Activated CD4-positive, alpha-beta T cell treated with anti-CD3 and anti-CD28 coated beads, Interleukin-2, amount 10 ng/mL, durations not matched to agents 24 days and 14 days (primary cell): ENCODE results near the gene LRP1B. TPM values are rescaled to one million over a fixed set of nuclear protein-coding genes. Genes with fewer than 3 reads are reported as not detected.
"Not testable (repeated sequence)": the region's sequence is repeated elsewhere in the genome, so short reads cannot be mapped to it uniquely, and the experiment has no call there.

ENCODE experiments used
- DNase-seq: peaks from one replicate; pipeline ENCODE4 v3.0.0; 2022
- H3K27ac Mint-ChIP-seq: one replicate; pipeline ENCODE4 v1.8.0; 2022; ENCODE audit warnings: mild to moderate bottlenecking, mixed read lengths
- H3K27me3 Mint-ChIP-seq: one replicate; pipeline ENCODE4 v1.8.0; 2022; ENCODE audit warnings: mixed read lengths
- H3K36me3 Mint-ChIP-seq: one replicate; pipeline ENCODE4 v1.8.0; 2022; ENCODE audit warnings: low read depth, mild to moderate bottlenecking, mixed read lengths
- H3K4me1 Mint-ChIP-seq: one replicate; pipeline ENCODE4 v1.8.0; 2021; ENCODE audit warnings: mixed read lengths
- H3K4me3 Mint-ChIP-seq: one replicate; pipeline ENCODE4 v1.8.0; 2022; ENCODE audit warnings: mild to moderate bottlenecking, moderate library complexity, mixed read lengths
- H3K9me3 Mint-ChIP-seq: one replicate; pipeline ENCODE4 v1.8.0; 2021; ENCODE audit warnings: mixed read lengths
- intact Hi-C: fragments of 100-400 bp; cut with micrococcal nuclease; formaldehyde crosslinking; loops from one replicate; pipeline ENCODE4 v1.15.1; 2023
- total RNA-seq: library from RNA; stranded (reverse); gene quantifications from 2 replicates; pipeline ENCODE4 v1.2.3, GENCODE V29; 2022

The LRP1B gene
- total RNA-seq, 1 donor from 2014 or later: not detected

DNA sequence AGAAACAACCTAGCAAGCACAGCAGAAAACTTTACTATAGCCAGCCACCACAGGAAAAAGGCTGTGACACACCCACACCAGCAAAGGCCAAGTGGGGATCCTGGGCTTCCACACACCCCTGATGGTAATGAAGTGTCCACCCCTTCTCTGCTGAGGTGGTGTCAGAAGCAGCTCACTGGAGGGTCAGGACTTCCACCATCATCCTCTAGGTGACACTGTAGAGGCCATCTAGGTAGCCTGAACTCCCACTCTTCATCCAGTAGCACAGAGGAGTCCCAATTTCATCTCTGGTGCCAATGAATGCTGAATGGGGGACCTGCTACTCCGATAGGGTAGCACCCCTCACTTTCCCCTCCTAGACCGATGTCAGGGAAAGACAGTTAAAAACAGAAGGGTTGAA lies 1544.4 kb downstream of the LRP1B start:
- Mint-ChIP-seq H3K27ac (no peak overlapping the region), H3K4me3 (no peak overlapping the region), H3K27me3 (no peaks in the 10 kb centered on the region), H3K9me3 (no peaks in the 10 kb centered on the region), H3K36me3 (no peaks in the 10 kb centered on the region), H3K4me1 (no peaks in the 10 kb centered on the region)
- no peak for DNase-seq
- intact Hi-C loops: no loop called here

DNA sequence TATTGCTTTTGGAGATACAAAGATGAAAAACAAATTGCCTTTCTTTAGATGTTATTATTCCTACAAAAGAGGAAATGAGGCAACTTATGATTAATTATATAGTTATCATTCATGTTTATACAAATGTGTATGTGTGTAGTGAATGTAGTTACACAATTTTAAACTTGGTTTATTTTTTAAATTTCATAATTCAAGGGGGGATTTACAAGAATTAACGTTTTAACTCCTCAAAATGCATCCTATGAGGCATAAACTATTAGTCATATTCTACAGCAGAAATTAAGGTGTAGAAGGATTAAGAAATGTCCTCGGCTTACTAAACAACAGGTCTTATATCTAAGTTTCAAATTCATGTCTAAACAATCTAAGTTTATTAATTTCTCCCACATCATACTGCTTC lies 1545.8 kb downstream of the LRP1B start:
- Mint-ChIP-seq H3K27me3 (no peaks in the 10 kb centered on the region), H3K27ac (no peak overlapping the region), H3K36me3 (no peaks in the 10 kb centered on the region), H3K9me3 (no peaks in the 10 kb centered on the region), H3K4me3 (no peak overlapping the region), H3K4me1 (no peaks in the 10 kb centered on the region)
- intact Hi-C loops: no loop called here
- no peak for DNase-seq

DNA sequence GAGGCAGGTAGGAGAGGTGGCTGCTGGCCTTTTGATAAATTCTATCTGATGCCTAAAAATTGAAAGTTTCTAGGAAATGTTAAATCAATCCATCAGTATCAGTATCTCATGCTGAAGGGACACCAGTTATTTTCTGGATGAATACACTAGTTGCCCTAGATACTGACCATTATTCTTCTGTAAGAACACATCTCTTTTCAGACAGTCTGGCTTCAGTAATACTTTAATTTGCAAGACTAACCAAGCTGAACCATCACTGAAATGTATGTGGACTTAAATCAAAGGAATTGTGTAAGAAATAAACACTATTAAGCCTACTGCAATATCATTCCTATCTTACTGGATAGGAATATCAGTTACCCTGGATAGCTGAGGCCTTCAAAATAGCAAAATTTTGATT lies 1546.3 kb downstream of the LRP1B start:
- H3K27me3 Mint-ChIP-seq: no peaks in the 10 kb centered on the region
- intact Hi-C loops: no loop called here
- no peaks in the 10 kb centered on the region for H3K9me3 Mint-ChIP-seq
- no peak for DNase-seq
- H3K4me1 Mint-ChIP-seq: no peaks in the 10 kb centered on the region
- no peaks in the 10 kb centered on the region for H3K36me3 Mint-ChIP-seq
- H3K4me3 Mint-ChIP-seq: no peak overlapping the region
- no peak overlapping the region for H3K27ac Mint-ChIP-seq

DNA sequence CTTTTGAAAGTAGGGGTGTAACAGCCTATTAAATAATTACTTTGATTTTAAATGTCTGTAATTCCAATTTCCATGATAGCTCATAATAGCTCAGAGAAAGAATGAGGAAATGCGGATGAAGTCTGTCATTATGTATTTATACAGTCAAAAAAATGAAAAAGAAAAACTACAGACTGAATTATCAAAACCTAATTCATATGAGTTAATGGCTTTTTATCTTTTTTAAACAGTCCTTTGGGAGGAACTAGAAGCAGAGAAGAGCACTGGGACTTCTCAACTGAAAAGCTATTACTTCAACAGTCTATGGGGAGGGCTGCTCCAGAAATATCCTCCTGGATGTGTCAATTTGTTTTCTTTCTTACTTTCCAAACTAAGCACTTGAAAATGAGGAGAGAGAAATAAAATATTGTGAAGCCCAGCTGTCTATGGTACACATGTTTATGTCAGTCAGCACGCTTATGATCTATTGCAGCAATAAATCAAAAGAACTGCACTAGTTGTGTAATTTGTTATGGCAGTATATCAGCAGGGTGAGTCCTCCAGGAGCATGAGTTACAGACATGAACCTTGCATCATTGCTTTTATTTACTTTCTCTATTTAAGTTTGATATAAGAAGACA lies 1550.2 kb downstream of the LRP1B start:
- Mint-ChIP-seq H3K9me3 (no peaks in the 10 kb centered on the region), H3K4me1 (no peaks in the 10 kb centered on the region), H3K27ac (no peak overlapping the region), H3K36me3 (no peaks in the 10 kb centered on the region), H3K4me3 (no peak overlapping the region), H3K27me3 (no peaks in the 10 kb centered on the region)
- no peak for DNase-seq
- intact Hi-C loops: no loop called here

DNA sequence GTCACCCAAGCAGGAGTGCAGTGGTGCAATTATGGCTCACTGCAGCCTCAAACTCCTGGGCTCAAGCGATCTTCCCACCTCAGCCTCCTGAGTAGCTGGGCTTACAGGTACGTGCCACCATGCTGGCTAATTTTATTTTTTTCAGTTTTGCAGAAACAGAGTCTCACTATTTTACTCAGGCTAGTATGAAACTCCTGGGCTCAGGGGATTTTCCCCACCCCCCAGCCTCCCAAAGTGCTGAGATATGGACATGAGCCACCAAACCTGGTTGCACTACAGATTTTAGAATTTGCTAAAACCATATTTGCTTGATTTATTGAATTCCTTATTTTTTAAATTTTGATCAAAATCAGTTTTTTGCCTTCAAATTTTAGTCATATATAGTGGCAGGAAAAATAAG lies 1553.4 kb downstream of the LRP1B start:
- no peak for DNase-seq
- H3K27ac Mint-ChIP-seq: no peak overlapping the region
- no peaks in the 10 kb centered on the region for H3K4me1 Mint-ChIP-seq
- H3K4me3 Mint-ChIP-seq: no peak overlapping the region
- H3K27me3 Mint-ChIP-seq: no peaks in the 10 kb centered on the region
- intact Hi-C loops: no loop called here
- no peaks in the 10 kb centered on the region for H3K9me3 Mint-ChIP-seq
- no peaks in the 10 kb centered on the region for H3K36me3 Mint-ChIP-seq

DNA sequence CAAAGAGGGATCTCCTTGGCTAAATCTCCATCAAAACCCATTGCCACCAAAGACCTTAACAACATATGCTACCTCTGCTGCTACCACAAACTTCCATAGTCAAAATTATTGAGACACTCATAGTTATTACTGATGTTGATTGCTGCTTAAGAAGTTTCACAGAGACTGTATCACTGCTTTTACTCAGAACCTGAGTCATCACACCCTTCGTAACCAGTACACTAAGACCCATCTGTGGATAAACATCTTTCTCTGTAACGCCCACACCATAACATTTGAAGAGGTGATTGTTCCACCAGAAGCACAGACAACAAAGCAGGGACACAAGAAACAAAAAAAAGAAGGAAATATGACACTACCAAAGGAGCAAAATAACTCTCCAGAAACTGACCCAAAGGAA lies 1563.1 kb downstream of the LRP1B start:
- Mint-ChIP-seq H3K9me3 (peaks cover 3% of the 10 kb centered on the region), H3K36me3 (no peaks in the 10 kb centered on the region), H3K4me3 (no peak overlapping the region), H3K27ac (no peak overlapping the region), H3K4me1 (no peaks in the 10 kb centered on the region), H3K27me3 (no peaks in the 10 kb centered on the region)
- intact Hi-C loops: no loop called here
- no peak for DNase-seq

DNA sequence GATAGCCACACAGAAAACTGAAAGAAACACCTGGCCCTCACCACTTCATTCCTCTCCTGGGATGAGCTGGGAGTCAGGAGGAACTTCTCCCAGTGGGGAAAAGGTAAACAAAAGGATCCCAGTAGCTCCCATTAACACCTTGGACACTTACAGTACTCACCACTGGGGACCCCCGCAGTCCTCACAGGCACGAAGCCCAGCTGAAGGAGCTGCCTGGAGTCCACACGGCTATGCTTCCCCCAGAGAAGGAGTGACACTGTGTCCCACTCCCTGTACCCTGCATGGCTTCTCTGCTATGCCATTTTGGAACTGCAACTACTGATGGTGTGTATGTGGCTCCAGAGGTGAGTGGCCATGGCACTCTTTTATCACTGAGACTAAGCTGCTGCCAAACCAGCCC lies 1565.1 kb downstream of the LRP1B start:
- intact Hi-C loops: no loop called here
- Mint-ChIP-seq H3K27me3 (no peaks in the 10 kb centered on the region), H3K27ac (no peak overlapping the region)

DNA sequence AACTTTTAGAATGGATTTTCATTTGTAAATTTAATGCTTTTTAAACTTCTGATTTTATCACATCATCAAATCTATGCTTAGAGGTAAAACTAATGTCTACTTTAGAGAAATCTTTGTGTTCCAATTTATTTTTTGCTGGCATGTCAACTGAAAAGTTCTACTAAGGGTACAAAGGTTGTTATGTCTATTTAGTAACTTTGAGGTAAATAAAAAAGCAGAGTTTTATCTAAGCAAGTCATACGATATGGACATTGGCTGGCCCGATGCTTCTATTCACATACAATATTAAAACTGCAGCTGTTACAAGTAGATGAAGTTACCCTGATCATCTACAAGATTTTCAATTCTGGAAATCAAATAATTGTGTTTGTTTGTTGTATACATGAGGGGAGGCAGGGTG lies 1575.1 kb downstream of the LRP1B start:
- DNase-seq: no peak
- Mint-ChIP-seq H3K36me3 (no peaks in the 10 kb centered on the region), H3K27ac (no peak overlapping the region), H3K27me3 (no peaks in the 10 kb centered on the region), H3K9me3 (no peaks in the 10 kb centered on the region), H3K4me3 (no peak overlapping the region), H3K4me1 (no peaks in the 10 kb centered on the region)
- intact Hi-C loops: no loop called here

More for the DNA sequence above, 1565.1 kb downstream of the LRP1B start:
- Mint-ChIP-seq H3K9me3 (peaks cover 3% of the 10 kb centered on the region), H3K36me3 (no peaks in the 10 kb centered on the region), H3K4me1 (no peaks in the 10 kb centered on the region), H3K4me3 (no peak overlapping the region)
- no peak for DNase-seq

DNA sequence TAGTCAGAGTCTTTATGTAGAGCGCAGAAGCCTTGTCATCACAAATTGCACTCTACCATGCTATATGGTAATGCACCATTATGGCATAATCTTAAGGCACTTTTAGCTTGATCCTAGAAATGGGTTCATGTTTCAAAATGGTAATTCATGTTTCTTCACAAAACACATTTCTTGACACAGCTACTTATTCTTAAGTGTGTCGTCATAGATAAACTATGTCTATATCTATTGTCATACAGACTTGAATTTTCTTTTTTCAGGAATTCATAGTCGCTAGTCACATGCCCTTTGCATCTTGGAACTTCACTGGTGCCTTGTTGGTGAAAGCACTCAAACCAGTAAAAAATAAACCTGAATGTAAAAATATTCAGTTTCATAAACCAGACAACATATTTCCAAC lies 1578.2 kb downstream of the LRP1B start:
- H3K9me3 Mint-ChIP-seq: no peaks in the 10 kb centered on the region
- H3K36me3 Mint-ChIP-seq: no peaks in the 10 kb centered on the region
- intact Hi-C loops: no loop called here
- H3K4me1 Mint-ChIP-seq: no peaks in the 10 kb centered on the region
- H3K27me3 Mint-ChIP-seq: no peaks in the 10 kb centered on the region
- H3K27ac Mint-ChIP-seq: no peak overlapping the region
- no peak overlapping the region for H3K4me3 Mint-ChIP-seq
- DNase-seq: no peak

DNA sequence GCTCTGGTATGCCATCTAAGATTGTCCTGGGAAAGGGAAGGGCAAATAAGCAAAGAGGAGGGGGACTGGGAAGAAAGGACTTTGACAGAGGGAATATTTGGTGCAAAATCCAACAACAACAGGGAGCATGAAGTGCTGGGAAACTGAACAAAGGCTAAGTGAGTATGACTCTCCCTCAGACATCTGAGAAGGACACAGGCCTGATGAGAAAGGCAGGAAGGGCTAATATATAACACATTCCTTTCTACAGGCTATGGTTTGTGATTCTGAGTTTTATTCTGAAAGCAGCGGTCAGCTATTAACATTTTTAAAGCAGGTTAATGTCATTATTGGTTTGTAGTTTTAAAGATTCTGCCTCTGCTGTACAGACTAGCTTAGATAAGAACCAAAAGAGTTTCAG lies 1579.5 kb downstream of the LRP1B start:
- Mint-ChIP-seq H3K36me3 (no peaks in the 10 kb centered on the region), H3K4me3 (no peak overlapping the region), H3K27ac (no peak overlapping the region), H3K4me1 (no peaks in the 10 kb centered on the region), H3K27me3 (no peaks in the 10 kb centered on the region), H3K9me3 (no peaks in the 10 kb centered on the region)
- no peak for DNase-seq
- intact Hi-C loops: no loop called here

DNA sequence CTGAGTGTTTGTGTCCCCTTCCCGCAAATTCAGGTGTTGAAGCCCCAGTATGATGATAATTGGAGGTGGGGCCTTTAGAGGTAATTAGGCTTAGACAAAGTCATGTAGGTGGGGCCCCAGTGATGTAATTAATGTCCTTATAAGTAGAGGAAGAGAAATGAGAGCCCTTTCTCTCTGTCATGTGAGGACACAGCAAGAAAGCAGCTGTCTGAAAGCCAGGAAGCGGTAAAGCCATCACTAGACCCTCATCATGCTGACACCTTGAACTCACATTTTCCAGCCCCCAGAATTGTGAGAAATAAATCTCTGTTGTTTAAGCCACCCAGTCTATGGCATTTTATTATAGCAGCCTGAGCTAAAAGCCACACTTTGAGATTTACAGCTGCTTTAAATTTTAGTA lies 1580.0 kb downstream of the LRP1B start:
- no peaks in the 10 kb centered on the region for H3K36me3 Mint-ChIP-seq
- no peaks in the 10 kb centered on the region for H3K9me3 Mint-ChIP-seq
- no peaks in the 10 kb centered on the region for H3K4me1 Mint-ChIP-seq
- no peak overlapping the region for H3K27ac Mint-ChIP-seq
- intact Hi-C loops: no loop called here
- no peak overlapping the region for H3K4me3 Mint-ChIP-seq
- no peak for DNase-seq
- H3K27me3 Mint-ChIP-seq: no peaks in the 10 kb centered on the region

DNA sequence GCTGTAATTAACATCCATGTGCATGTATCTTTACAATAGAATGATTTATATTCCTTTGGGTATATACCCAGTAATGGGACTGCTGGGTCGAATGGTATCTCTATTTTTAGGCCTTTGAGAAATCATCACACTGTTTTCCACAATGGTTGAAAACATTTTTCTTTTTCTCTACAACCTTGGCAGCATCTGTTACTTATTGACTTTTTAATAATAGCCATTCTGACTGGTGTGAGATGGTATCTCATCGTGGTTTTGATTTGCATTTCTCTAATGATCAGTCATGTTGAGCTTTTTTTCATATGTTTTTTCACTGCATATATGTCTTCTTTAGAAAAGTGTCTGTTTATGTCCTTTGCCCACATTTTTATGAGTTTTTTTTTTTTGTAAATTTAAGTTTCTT lies 1586.0 kb downstream of the LRP1B start:
- H3K9me3 Mint-ChIP-seq, H3K4me3 Mint-ChIP-seq, H3K27ac Mint-ChIP-seq, H3K27me3 Mint-ChIP-seq, H3K36me3 Mint-ChIP-seq, DNase-seq, intact Hi-C loops, H3K4me1 Mint-ChIP-seq: not testable (repeated sequence)

DNA sequence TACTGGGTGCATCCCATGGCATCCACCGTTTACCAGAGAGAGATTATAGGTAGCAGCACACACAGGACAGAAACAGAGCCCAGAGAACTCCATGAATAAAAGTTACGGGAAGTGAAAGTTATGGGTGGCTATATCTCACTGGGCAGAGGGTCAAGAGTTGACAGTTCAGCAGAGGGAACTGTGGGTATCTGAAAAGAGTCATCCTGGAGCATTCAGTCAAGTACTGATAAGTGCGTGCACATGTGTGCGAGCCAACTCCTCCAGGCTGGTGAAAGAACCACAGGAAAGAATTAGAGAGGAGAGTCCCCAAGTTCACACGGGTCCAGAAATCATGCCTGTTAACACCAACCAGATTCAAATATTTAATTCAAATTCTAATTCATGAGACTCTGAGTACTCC lies 1588.2 kb downstream of the LRP1B start:
- Mint-ChIP-seq H3K4me3 (no peak overlapping the region), H3K9me3 (peaks cover 4% of the 10 kb centered on the region), H3K27ac (no peak overlapping the region), H3K4me1 (no peaks in the 10 kb centered on the region), H3K36me3 (no peaks in the 10 kb centered on the region), H3K27me3 (no peaks in the 10 kb centered on the region)
- intact Hi-C loops: no loop called here
- DNase-seq: no peak

DNA sequence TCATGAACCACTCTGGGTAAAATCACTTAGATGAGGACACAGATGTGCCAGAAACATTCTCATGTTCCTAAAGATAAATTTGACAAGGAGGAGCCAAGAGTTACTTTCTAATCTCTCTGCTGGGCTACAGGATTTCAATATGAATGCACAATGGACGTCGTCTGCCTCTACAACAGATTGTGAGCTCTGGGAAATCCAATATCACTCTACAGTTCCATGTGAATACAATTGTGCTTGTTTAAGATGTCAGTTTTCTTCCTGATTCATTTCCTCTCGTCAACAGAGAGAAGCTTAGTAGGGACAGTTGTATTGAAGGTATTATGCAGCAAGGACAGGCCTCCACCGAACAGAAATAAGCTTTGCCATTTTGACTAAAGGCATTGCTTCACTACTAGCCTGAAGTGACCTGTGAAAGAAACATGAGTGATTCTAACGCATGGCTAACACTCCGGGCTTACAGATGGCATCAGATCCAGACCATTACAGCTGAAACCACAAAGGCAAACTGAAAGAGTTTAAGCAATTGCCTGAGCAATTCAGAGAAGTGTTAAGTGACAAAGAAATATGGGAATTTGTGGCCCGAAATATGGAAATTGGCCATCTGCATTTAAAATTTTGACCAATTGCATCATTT lies 1591.5 kb downstream of the LRP1B start:
- Mint-ChIP-seq H3K9me3 (peaks cover 1% of the 10 kb centered on the region), H3K4me3 (no peak overlapping the region), H3K4me1 (no peaks in the 10 kb centered on the region), H3K27me3 (no peaks in the 10 kb centered on the region), H3K36me3 (no peaks in the 10 kb centered on the region), H3K27ac (no peak overlapping the region)
- no peak for DNase-seq
- intact Hi-C loops: no loop called here

DNA sequence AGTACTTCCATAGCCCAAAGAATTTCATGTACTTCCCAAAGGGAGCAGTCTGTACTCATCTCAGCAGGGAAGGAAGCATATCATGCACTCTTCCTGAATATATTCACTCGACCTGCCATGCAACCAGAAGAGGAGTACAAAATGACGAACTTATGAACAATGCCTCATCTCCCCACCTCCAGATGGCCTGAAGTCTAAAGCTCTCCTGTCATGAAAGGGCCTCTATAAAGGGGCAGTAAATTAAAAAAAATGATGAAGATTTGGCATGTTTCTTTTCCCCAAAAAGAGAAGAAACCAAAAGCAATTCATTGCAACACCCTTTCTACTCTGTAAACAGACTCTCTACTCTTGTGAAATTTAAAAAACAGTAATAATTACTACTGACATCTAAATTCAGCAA lies 1601.1 kb downstream of the LRP1B start:
- H3K27ac Mint-ChIP-seq: no peak overlapping the region
- H3K36me3 Mint-ChIP-seq: no peaks in the 10 kb centered on the region
- H3K27me3 Mint-ChIP-seq: no peaks in the 10 kb centered on the region
- no peaks in the 10 kb centered on the region for H3K4me1 Mint-ChIP-seq
- intact Hi-C loops: no loop called here
- no peak for DNase-seq
- peaks cover 3% of the 10 kb centered on the region for H3K9me3 Mint-ChIP-seq
- no peak overlapping the region for H3K4me3 Mint-ChIP-seq
